Measurements from ENCODE around the gene ZCWPW1.

DNA sequence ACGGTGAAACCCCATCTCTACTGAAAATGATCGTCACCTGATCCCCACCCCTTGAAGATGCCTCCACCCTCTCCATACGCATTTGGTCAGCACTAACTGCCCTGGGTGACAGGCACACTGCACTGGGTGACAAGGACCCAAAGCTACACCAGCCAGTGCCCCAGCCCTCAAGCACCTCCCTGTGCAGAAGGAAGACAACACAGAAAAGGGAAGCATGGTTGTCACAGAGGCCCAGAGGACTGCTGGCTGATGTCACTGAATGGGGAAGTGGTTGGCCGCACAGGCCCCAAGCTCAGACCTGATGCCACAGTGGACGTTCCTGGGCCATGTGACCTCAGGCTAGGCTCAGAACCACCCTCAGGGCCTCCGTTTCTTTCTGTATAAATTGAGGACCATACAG, 59.4 kb downstream of the ZCWPW1 start:
- TF ChIP-seq EZH2 (IDR thresholded peaks at IDR 0.05) (no peak), POLR2AphosphoS5 (IDR thresholded peaks at IDR 0.05; ENCODE audit: borderline replicate concordance, low read depth, low read length) (no peak; the same call in 1 of the 2 replicates)

Data from SK-N-MC (cell line).